GM11168 (cell line): ENCODE data around the gene DNAJB13.

ENCODE experiments used
- in situ Hi-C: fragments of 300-500 bp; cut with MboI; formaldehyde crosslinking; loops from one replicate; pipeline ENCODE4 v1.12.0; 2022; ENCODE audit warnings: low sequenced_read_pairs; ENCODE audit not compliant: unreplicated experiment

DNAJB13 gene

DNA sequence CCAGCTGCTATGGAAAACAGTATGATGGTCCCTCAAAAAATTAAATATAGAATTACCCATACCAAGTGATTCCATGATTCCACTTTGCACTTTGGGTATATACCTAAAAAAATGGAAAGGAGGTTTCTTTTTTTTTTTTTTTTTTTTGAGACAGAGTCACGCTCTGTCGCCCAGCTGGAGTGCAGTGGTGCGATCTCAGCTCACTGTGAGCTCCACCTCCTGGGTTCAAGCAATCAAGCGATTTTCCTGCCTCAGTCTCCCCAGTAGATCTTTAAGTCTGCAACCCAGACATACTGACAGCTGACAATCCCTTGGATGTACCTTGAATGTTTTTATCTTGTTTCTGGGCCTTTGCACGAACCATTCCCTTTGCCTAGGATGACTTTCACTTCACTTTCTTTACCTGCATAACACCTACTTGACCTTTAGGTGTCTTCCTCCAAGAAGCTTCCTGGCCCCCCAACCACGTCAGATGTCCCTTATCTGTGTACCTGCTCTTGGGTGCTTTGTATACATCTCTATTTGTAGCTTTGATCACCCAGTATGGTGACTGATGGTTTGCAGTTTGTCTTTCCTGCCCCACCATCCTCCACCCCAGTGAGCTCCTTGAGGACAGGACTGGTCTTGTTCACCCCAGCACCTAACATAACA lies 46.4 kb downstream of the DNAJB13 start:
- in situ Hi-C loops, result no loop called here

DNA sequence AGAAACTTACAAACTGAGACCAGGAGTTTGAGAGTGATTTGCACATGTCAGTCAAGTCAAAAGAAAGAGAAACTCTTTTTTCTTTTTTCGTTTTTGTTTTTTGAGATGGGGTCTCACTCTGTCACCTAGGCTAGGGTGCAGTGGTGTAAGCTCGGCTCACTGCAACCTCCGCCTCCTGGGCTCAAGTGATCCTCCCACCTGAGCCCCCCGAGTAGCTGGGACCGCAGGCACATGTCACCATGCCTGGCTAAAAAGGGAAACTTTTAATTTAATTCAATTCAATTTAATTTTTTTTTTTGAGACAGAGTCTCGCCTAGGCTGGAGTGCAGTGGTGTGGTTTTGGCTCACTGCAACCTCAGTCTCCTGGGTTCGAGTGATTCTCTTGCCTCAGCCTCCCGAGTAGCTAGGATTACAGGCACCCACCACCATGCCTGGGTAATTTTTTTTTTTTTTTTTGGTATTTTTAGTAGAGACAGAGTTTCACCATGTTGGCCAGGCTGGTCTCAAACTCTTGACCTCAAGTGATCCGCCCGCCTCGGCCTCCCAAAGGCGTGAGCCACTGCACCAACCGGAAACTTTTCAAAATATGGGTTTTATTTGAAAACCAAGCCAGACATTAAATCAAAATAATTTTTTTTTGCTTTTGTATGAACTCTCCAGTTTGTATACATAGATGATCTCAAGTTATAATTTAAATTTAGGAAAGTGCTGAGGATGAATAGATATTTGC lies 48.2 kb downstream of the DNAJB13 start:
- in situ Hi-C loops, result no loop called here

- in situ Hi-C loops, result no loop called here
Measured at GRCh38 chr11:73999581-74000306, 48.9 kb downstream of the DNAJB13 start.

GRCh38 chr11:74000307-74001133 lies 49.7 kb downstream of the DNAJB13 start:
- in situ Hi-C loops, result no loop called here

DNA sequence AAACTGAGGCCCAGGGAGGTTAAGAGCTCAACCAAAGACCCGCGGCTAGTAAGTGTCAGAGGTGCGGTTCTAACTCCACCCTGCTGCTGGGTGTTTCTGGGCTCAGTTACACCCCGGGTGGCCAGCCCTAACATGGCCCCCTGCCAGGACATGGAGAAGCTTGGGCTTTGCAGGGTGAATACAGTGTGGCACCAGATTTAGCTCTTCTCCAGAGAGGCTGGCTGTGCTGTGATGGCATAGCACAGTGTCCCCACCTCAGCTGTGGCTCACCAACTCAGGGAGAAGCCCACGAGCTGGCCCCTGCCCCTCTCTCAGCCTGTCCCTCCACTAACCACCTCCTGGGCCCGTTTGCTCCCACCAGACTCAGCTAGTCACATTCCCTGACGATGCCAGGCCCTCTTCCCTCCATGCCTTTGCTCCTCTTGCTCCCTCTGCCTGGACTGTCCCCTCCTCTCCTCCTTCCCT lies 51.0 kb downstream of the DNAJB13 start:
- in situ Hi-C loops, result no loop called here

GRCh38 chr11:74002832-74003231 lies 52.0 kb downstream of the DNAJB13 start:
- in situ Hi-C loops, result no loop called here

GRCh38 chr11:74004046-74004695 lies 53.3 kb downstream of the DNAJB13 start:
- in situ Hi-C loops, result no loop called here

GRCh38 chr11:74004759-74005615 lies 54.2 kb downstream of the DNAJB13 start:
- in situ Hi-C loops, result no loop called here

GRCh38 chr11:74005721-74006517 lies 55.1 kb downstream of the DNAJB13 start:
- in situ Hi-C loops, result no loop called here

DNA sequence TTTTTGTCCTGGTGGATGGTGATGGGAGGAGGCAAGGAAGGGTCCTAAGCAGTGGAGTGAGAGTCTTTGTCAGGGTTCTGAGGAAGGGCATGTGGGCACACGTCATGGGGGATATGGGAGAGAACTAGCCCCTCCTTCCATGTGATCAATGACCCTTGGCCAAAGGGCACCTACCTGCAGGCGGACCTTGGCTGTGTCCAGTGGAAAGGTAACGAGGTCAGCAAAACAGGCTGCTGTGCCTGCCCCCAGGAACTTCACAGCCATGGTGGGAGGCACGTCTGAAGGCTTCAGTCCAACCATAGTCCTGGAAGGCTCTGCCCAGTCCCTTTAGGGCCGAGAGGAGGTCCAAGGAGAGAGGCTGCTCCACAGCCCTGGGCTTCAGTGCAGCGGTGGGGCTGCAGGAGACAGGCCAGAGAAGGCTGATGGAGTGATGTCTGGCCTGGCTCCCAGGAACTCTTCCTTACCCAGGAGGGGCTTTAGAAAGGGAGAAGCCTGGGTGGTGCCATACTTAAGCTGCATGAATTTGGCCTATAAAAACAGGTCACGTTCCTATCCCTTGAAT lies 56.0 kb downstream of the DNAJB13 start:
- in situ Hi-C loops, result no loop called here

- in situ Hi-C loops, result no loop called here
Measured at GRCh38 chr11:74007691-74008372, 57.0 kb downstream of the DNAJB13 start.

GRCh38 chr11:74008373-74009229 lies 57.8 kb downstream of the DNAJB13 start, which contains the start of gene UCP3:
TSS of gene UCP3 (minus strand) at chr11:74009085. CDS start at chr11:74007042, 2,043 bp downstream.
- in situ Hi-C loops, result no loop called here

GRCh38 chr11:74009230-74009547 lies 58.4 kb downstream of the DNAJB13 start:
- in situ Hi-C loops, result no loop called here

GRCh38 chr11:74009675-74010305 lies 59.0 kb downstream of the DNAJB13 start:
- in situ Hi-C loops, result no loop called here

- in situ Hi-C loops, result no loop called here
Measured at GRCh38 chr11:74010306-74011300, 59.8 kb downstream of the DNAJB13 start.
